ENCODE results near the gene C5orf34.
"Not testable (repeated sequence)": the region's sequence is repeated elsewhere in the genome, so short reads cannot be mapped to it uniquely, and the experiment has no call there.

C5orf34 gene

GRCh38 chr5:43514816-43515677, at the start of gene C5orf34:
Gene C5orf34 (minus strand): TSS chr5:43515148. CDS start chr5:43509339, 5,809 bp downstream.
- peak within 1 kb of the TSS; percentile 96 for H3K4me2 ChIP-seq
- H3K27ac ChIP-seq: peak within 1 kb of the TSS; percentile 86
- H3K36me3 ChIP-seq: no peaks in the 10 kb centered on the region
- H3K9me3 ChIP-seq: peaks cover 11% of the 10 kb centered on the region
- peak within 1 kb of the TSS; percentile 82 for H3K9ac ChIP-seq
- H3K4me3 ChIP-seq: peak within 1 kb of the TSS; percentile 73
- no peaks in the 10 kb centered on the region for H4K20me1 ChIP-seq
- H3K4me1 ChIP-seq: peaks cover 26% of the 10 kb centered on the region
- TF ChIP-seq Cebpa-rat (IDR thresholded peaks at IDR 0.05): no peak
- H3K27me3 ChIP-seq: no peaks in the 10 kb centered on the region

GRCh38 chr5:43564289-43564850, 49.4 kb upstream of the C5orf34 start:
- H3K9ac ChIP-seq: no peak overlapping the region
- H4K20me1 ChIP-seq: no peaks in the 10 kb centered on the region
- no peaks in the 10 kb centered on the region; the same call in 1 of the 2 replicates for H3K9me3 ChIP-seq
- H3K27ac ChIP-seq: no peak overlapping the region
- no peaks in the 10 kb centered on the region for H3K36me3 ChIP-seq
- no peak overlapping the region for H3K4me3 ChIP-seq
- H3K27me3 ChIP-seq: no peaks in the 10 kb centered on the region
- H3K4me1 ChIP-seq: no peaks in the 10 kb centered on the region
- H3K4me2 ChIP-seq: no peak overlapping the region
- TF ChIP-seq Cebpa-rat (IDR thresholded peaks at IDR 0.05): no peak

- no peak for TF ChIP-seq Cebpa-rat (IDR thresholded peaks at IDR 0.05)
- Histone ChIP-seq H3K9ac (no peak overlapping the region), H4K20me1 (no peaks in the 10 kb centered on the region), H3K4me2 (no peak overlapping the region), H3K4me1 (no peaks in the 10 kb centered on the region), H3K4me3 (no peak overlapping the region), H3K36me3 (no peaks in the 10 kb centered on the region), H3K9me3 (no peaks in the 10 kb centered on the region; the same call in 1 of the 2 replicates), H3K27me3 (no peaks in the 10 kb centered on the region), H3K27ac (no peak overlapping the region)
These were observed 48.4 kb upstream of the C5orf34 start for GRCh38 chr5:43563321-43563720.

- no peak overlapping the region for H3K9ac ChIP-seq
- H3K4me1 ChIP-seq: peaks cover 5% of the 10 kb centered on the region; the same call in 1 of the 2 replicates
- H3K9me3 ChIP-seq: no peaks in the 10 kb centered on the region; the same call in 1 of the 2 replicates
- no peak overlapping the region for H3K27ac ChIP-seq
- H3K36me3 ChIP-seq: no peaks in the 10 kb centered on the region
- H4K20me1 ChIP-seq: no peaks in the 10 kb centered on the region
- H3K27me3 ChIP-seq: no peaks in the 10 kb centered on the region
- TF ChIP-seq Cebpa-rat (IDR thresholded peaks at IDR 0.05): no peak
- H3K4me3 ChIP-seq: no peak overlapping the region
- H3K4me2 ChIP-seq: no peak overlapping the region
These were observed 46.4 kb upstream of the C5orf34 start for GRCh38 chr5:43561356-43561755.

GRCh38 chr5:43560128-43560527, 45.2 kb upstream of the C5orf34 start:
- Histone ChIP-seq H3K4me1 (peaks cover 10% of the 10 kb centered on the region), H3K4me2 (no peak overlapping the region), H3K9me3 (no peaks in the 10 kb centered on the region), H3K4me3 (no peak overlapping the region), H3K9ac (no peak overlapping the region), H4K20me1 (peaks cover 5% of the 10 kb centered on the region), H3K27me3 (no peaks in the 10 kb centered on the region), H3K27ac (no peak overlapping the region), H3K36me3 (peaks cover under 1% of the 10 kb centered on the region; the same call in 1 of the 2 replicates)
- no peak for TF ChIP-seq Cebpa-rat (IDR thresholded peaks at IDR 0.05)

DNA sequence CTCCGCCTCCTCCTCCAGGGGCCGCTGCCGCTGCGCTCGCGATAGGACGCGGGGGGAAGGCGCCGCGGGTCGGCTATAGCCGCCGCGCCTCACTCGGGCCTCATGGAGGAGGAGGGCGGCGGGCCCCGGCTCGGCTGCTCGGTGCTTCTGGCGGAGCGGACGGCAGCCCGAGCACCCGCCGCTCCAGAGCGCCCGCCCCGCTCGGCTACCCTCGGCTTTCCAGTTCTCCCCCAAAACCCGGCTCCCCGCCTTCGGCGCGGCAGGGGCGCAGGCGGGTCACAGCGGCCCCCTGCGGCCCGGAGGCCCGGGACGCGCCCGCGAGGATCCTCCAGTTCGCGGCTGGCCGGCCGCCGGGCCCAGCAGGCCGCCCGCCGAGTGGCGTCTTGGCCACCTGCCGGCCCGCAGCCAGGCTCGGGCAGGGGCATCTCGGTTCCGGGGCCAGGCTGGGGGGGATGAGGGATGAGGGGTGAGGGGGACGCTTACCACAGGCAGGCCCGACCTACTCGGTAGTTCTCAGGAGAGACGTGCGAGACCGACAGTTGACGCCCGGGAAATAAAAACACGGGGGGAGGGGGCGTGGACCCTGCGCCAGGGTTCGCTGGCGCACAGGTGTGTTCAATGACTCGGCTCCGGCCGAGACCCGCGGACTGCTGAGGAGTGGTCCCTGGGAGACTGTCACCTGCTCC, 42.1 kb upstream of the C5orf34 start, which contains the start of gene PAIP1:
Gene PAIP1 (minus strand): TSS at position 221 of the 686 bp plus-strand sequence. CDS start 231 bp downstream, outside the sequence.
- peaks cover 36% of the 10 kb centered on the region for H4K20me1 ChIP-seq
- no peaks in the 10 kb centered on the region for H3K27me3 ChIP-seq
- TF ChIP-seq Cebpa-rat (IDR thresholded peaks at IDR 0.05): no peak
- H3K9me3 ChIP-seq: no peaks in the 10 kb centered on the region
- H3K4me3 ChIP-seq: peak within 1 kb of the TSS; percentile 88
- peak within 1 kb of the TSS; percentile 99 for H3K27ac ChIP-seq
- H3K4me2 ChIP-seq: peak within 1 kb of the TSS; percentile 84
- H3K9ac ChIP-seq: peak within 1 kb of the TSS; percentile 99
- peaks cover 41% of the 10 kb centered on the region for H3K4me1 ChIP-seq
- H3K36me3 ChIP-seq: peaks cover 32% of the 10 kb centered on the region

DNA sequence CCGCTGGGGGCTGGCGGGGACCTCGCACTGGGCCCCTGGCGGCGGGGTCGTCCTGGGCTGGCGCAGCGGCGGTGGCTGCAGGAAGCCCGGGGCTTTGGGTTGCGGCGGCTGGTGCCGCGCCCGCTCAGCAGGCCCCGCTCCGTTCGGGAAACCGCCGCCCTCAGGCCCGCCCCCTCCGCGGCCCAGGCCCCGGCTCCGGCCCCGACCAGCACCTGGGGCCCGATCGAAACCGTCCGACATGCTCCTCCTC, 41.6 kb upstream of the C5orf34 start:
- peaks cover 37% of the 10 kb centered on the region for H3K36me3 ChIP-seq
- H3K4me1 ChIP-seq: peaks cover 42% of the 10 kb centered on the region
- not testable (repeated sequence) for H3K27me3 ChIP-seq, H3K9me3 ChIP-seq
- H3K9ac ChIP-seq: peak overlapping the region; percentile 99
- H3K4me3 ChIP-seq: peak overlapping the region; percentile 88
- peak overlapping the region; percentile 99 for H3K27ac ChIP-seq
- peaks cover 41% of the 10 kb centered on the region for H4K20me1 ChIP-seq
- H3K4me2 ChIP-seq: peak overlapping the region; percentile 73; the same call in 1 of the 2 replicates

DNA sequence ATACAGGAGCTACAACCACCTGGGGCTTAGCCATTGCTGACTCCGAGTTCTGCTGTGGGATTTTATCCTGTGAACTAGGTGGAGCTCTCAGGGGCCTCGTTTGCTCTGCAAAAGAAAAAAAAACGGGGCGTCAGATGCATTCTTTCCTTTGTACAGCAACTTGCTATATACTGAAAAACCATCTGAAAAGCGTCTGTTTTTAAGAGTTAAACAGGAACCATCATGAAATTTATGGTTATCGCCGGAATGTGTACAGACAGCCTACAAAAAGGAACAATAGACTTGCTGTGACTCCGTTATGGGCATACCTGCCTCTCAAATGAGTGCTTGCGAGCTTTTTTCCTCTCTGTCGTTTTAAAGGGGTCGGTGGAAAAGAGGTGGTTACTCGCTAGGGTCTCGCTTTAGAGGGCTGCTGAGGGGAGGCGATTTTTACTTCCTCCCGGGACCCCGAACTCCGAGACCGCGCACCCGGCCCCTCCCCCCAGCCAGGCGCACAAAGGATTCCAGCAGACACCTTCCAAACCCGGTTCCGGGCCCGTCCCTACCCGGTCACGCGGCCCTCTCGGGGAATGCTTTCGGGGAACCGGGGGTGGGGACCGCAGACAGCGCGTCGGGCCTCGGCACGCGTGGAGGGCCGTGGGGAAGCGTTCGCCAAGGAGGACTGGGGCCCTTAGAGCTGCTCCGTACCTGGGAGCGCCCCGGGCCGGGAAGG, 41.1 kb upstream of the C5orf34 start:
- peaks cover 42% of the 10 kb centered on the region for H3K4me1 ChIP-seq

DNA sequence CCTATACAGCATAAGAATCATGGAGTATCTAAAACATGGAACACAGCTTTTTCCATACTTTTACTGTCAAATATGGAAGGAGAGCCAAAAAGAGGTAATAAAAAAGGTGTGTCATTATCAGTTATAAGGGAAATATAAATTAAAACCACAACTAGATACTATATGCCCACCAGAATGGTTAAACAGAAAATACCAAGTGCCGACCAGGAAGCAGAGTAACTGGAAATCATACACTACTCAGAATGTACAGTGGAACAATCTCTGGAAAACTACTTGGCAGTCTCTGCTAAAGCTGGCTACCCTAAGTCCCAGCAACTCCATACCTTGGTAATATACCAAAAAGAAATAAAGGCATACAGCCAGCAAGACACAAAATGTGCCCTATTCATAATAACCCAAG, 39.5 kb upstream of the C5orf34 start:
- peaks cover 42% of the 10 kb centered on the region for H3K4me1 ChIP-seq
- peaks cover 56% of the 10 kb centered on the region for H3K36me3 ChIP-seq
- H3K27me3 ChIP-seq: no peaks in the 10 kb centered on the region
- TF ChIP-seq Cebpa-rat (IDR thresholded peaks at IDR 0.05): no peak
- peak overlapping the region; percentile 73 for H3K4me2 ChIP-seq
- H4K20me1 ChIP-seq: peaks cover 61% of the 10 kb centered on the region
- peak overlapping the region; percentile 88 for H3K4me3 ChIP-seq
- no peaks in the 10 kb centered on the region for H3K9me3 ChIP-seq
- no peak overlapping the region for H3K9ac ChIP-seq
- H3K27ac ChIP-seq: no peak overlapping the region

More for the DNA sequence above, 41.1 kb upstream of the C5orf34 start:
- Histone ChIP-seq H3K27ac (peak overlapping the region; percentile 99), H3K36me3 (peaks cover 42% of the 10 kb centered on the region), H3K27me3 (no peaks in the 10 kb centered on the region), H3K9ac (peak overlapping the region; percentile 99), H4K20me1 (peaks cover 46% of the 10 kb centered on the region), H3K4me2 (peak overlapping the region; percentile 73), H3K9me3 (no peaks in the 10 kb centered on the region), H3K4me3 (peak overlapping the region; percentile 88)
- TF ChIP-seq Cebpa-rat (IDR thresholded peaks at IDR 0.05): no peak

Measured in BLaER1 (cell line).